ENCODE data around the gene MYO15B.

MYO15B gene

DNA sequence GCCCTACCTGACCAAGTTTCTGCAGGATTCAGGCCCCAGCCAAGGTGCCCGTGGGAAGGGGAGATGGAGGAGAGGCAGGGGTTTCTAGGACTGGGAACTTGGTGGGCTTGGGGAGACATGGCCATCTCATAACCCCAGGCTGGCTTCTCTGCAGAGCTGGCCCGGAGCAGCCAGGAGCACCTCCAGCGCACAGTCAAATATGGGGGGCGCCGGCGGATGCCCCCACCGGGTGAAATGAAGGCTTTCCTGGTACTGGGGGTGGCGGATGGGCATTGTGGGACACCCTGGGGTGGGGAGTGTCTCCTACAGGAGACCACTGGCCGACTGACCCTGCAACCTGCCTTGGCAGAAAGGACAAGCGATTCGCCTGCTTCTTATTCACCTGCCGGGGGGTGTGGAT, 36.4 kb downstream of the MYO15B start:
- DNase-seq (ENCODE audit: low read depth) = no peak
- H3K4me3 ChIP-seq (ENCODE audit: low read depth, low read length) = no peak overlapping the region
- TF ChIP-seq, protein P1, sequence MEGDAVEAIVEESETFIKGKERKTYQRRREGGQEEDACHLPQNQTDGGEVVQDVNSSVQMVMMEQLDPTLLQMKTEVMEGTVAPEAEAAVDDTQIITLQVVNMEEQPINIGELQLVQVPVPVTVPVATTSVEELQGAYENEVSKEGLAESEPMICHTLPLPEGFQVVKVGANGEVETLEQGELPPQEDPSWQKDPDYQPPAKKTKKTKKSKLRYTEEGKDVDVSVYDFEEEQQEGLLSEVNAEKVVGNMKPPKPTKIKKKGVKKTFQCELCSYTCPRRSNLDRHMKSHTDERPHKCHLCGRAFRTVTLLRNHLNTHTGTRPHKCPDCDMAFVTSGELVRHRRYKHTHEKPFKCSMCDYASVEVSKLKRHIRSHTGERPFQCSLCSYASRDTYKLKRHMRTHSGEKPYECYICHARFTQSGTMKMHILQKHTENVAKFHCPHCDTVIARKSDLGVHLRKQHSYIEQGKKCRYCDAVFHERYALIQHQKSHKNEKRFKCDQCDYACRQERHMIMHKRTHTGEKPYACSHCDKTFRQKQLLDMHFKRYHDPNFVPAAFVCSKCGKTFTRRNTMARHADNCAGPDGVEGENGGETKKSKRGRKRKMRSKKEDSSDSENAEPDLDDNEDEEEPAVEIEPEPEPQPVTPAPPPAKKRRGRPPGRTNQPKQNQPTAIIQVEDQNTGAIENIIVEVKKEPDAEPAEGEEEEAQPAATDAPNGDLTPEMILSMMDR (IDR thresholded peaks at IDR 0.05; ENCODE audit: control insufficient read depth, extremely low read depth, insufficient read depth) = no peak

DNA sequence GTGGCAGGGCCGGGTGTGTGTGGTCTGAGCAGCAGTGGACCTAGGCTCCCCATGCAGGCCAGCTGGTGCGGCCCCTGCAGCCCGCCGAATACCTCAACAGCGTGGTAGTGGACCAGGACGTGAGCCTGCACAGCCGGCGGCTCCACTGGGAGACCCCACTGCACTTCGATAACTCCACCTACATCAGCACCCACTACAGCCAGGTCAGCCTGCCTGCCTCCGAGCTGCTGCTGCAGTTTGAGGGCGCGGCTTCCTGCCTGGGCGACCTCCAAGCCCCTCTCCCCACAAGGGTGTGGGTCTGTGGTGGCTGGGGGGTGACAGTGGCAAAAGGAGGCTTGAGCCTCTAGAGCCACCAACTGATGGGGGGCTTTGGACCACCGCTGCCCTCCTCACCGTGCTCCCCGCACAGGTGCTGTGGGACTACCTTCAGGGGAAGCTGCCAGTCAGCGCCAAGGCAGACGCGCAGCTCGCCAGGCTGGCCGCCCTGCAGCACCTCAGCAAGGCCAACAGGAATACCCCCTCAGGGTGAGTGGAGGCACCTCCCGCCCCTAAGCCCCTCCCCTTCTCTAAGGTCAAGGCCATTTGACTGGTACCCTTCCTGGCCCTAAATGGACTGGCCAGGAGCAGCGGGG, 37.2 kb downstream of the MYO15B start:
- DNase-seq (ENCODE audit: low read depth) = no peak
- H3K4me3 ChIP-seq (ENCODE audit: low read depth, low read length) = no peak overlapping the region
- TF ChIP-seq, protein P1 (IDR thresholded peaks at IDR 0.05; ENCODE audit: control insufficient read depth, extremely low read depth, insufficient read depth) = no peak

DNA sequence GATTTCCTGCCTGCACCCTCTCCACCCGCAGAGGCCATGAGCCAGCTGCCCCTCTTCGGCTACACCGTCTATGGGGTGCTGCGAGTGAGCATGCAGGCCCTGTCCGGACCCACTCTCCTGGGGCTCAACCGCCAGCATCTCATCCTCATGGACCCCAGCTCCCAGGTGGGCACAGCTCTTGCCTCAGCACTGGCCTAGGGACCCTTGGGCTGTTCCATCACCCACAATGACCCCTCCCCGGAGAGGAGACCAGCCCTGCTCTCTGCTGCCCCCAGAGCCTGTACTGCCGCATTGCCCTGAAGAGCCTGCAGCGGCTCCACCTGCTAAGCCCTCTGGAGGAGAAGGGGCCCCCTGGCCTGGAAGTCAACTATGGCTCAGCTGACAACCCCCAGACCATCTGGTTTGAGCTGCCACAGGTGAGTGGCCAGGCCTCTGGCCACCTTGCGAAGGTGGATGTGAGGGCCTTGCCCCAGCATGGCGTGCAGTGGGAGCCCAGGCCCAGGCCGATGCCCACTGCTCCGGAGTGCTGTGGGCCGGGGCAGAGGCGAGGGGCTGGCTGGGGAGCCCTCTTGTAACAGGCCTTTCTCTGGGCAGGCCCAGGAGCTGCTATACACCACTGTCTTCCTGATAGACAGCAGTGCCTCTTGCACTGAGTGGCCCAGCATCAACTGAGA, 38.4 kb downstream of the MYO15B start:
- no peak overlapping the region for H3K4me3 ChIP-seq (ENCODE audit: low read depth, low read length)
- no peak for DNase-seq (ENCODE audit: low read depth)
- TF ChIP-seq, protein P1 (IDR thresholded peaks at IDR 0.05; ENCODE audit: control insufficient read depth, extremely low read depth, insufficient read depth) = peak; percentile 50

DNA sequence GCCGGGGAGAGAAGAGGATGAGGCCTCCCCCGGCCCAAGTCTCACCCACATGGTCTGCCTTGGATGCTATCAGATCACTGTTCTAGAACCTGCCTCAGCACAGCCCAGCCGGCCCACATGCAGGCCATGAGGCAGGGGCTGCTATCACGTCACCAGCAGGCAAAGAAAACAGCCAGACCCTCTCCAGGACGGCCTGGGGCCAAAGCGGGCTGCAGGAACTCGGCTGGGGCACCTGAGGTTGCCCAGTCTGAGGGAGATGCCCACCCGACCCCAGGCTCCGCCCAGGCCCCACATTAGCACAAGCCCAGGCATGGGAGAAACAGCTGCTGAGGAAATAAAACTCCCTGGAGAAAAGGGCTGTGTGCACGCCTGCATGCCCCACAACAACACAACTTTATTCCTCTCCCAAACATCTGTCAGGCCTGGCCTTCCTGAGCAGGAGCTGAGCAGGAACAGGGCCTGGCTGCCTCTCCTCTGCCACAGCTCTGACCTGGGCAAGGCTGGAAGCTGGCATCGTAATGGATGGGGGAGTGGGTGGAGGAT, 39.0 kb downstream of the MYO15B start:
- DNase-seq (ENCODE audit: low read depth) = no peak
- H3K4me3 ChIP-seq (ENCODE audit: low read depth, low read length) = no peak overlapping the region
- TF ChIP-seq, protein P1 (IDR thresholded peaks at IDR 0.05; ENCODE audit: control insufficient read depth, extremely low read depth, insufficient read depth) = no peak

DNA sequence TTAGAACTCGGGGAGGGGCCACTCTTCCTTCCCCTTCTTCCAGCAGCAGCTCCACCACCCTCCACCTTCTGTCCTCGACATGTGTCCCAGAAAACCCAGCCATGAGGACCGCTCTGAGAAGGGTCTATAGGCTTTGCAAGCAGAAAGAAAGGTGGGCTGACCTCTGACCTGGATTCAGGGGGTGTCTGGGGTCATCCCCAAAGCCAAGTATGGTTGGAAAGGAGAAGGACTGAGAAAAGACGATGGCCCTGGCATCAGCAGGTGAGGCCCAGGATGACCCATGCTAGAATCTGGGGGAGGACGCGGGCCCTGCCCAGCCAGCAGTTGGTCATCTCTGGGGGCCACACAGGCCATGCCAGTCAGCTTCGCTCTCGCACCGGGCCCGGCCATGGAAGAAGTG, 39.5 kb downstream of the MYO15B start:
- no peak overlapping the region for H3K4me3 ChIP-seq (ENCODE audit: low read depth, low read length)
- DNase-seq (ENCODE audit: low read depth) = no peak
- TF ChIP-seq, protein P1 (IDR thresholded peaks at IDR 0.05; ENCODE audit: control insufficient read depth, extremely low read depth, insufficient read depth) = no peak

DNA sequence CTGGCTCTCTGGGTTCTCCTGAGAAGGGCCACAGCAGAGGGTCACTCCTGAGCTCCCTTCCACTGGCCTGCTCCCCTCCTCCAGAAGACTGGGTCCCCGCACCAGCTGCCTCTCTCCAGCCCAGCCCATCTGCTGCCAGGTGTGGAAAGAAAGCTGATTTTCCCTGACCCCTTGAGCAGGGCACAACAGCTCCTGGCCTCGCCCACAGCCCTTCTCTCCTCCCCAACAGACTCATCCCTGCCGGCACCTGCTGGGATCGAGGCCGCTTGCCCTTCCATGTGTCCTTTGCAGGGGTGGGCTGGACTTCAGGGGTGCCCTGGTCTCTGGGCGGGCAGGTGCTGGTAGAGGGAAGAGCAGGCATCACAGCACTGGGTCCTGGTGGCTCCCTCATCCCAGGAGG, 40.8 kb downstream of the MYO15B start:
- no peak for DNase-seq (ENCODE audit: low read depth)
- H3K4me3 ChIP-seq (ENCODE audit: low read depth, low read length) = no peak overlapping the region
- TF ChIP-seq, protein P1 (IDR thresholded peaks at IDR 0.05; ENCODE audit: control insufficient read depth, extremely low read depth, insufficient read depth) = no peak

Data from LNCaP clone FGC (cell line).